Thymus (tissue), 11 donors: Measurements from ENCODE around the gene TNFAIP2. TPM values are rescaled to one million over a fixed set of nuclear protein-coding genes. Genes with fewer than 3 reads are reported as not detected.

ENCODE experiments used
- DNase-seq, 9 donors: peaks; one replicate each; pipeline ENCODE4 v3.0.0-alpha.2; 2013; ENCODE audit warnings: low spot score in 9 of 9, low read depth in 6 of 9, missing footprints in 1 of 9
- H3K27ac ChIP-seq, 2 donors: one replicate each; pipeline ENCODE4 v1.5.1; 2013; ENCODE audit warnings: control low read depth in 1 of 2, low read depth in 1 of 2, low read length in 1 of 2, mild to moderate bottlenecking in 1 of 2, moderate library complexity in 1 of 2
- H3K27me3 ChIP-seq, 2 donors: one replicate each; pipeline ENCODE4 v1.5.1; 2013; ENCODE audit warnings: low read length in 1 of 2; ENCODE audit not compliant: control insufficient read depth in 2 of 2, insufficient read depth in 1 of 2
- H3K36me3 ChIP-seq, 2 donors: one replicate each; pipeline ENCODE4 v1.5.1; 2013; ENCODE audit warnings: low read length in 1 of 2, mild to moderate bottlenecking in 1 of 2, moderate library complexity in 1 of 2; ENCODE audit not compliant: control insufficient read depth in 2 of 2, insufficient read depth in 2 of 2
- H3K4me1 ChIP-seq, 2 donors: one replicate each; pipeline ENCODE4 v1.5.1; 2013; ENCODE audit warnings: low read length in 2 of 2; ENCODE audit not compliant: control insufficient read depth in 2 of 2, insufficient read depth in 2 of 2
- H3K4me3 ChIP-seq, 2 donors: one replicate each; pipeline ENCODE4 v1.5.1; 2013; ENCODE audit warnings: low read length in 2 of 2, control low read depth in 1 of 2, mild to moderate bottlenecking in 1 of 2
- H3K9me3 ChIP-seq, 2 donors: one replicate each; pipeline ENCODE4 v1.5.1; 2013; ENCODE audit warnings: low read length in 1 of 2, mild to moderate bottlenecking in 1 of 2; ENCODE audit not compliant: control insufficient read depth in 2 of 2, insufficient read depth in 1 of 2
- WGBS: extraction: QIAGEN DNeasy Blood & Tissue Kit; methylation state at CpG from one replicate; pipeline ENCODE4 v1.1.7; 2013; 5-methylcytosine and 5-hydroxymethylcytosine counted together
- polyA plus RNA-seq: library from polyadenylated mRNA; stranded (reverse); fragments of 200-250 nt; gene quantifications from one replicate; pipeline ENCODE4 v1.2.3, GENCODE V29; 2013
- total RNA-seq: library from RNA; stranded (reverse); fragments of 120-200 nt; gene quantifications from one replicate; pipeline ENCODE4 v1.2.4, GENCODE V29; 2013
- donor health status: healthy.

Gene TNFAIP2
- total and polyA plus RNA-seq, 2 donors, result 66.2 to 193 TPM

- peaks cover 2 to 4% of the 10 kb centered on the region in 2 donors for H3K36me3 ChIP-seq
- no peaks in the 10 kb centered on the region for H3K9me3 ChIP-seq
- H3K4me1 ChIP-seq, result peaks cover 5 to 33% of the 10 kb centered on the region in 2 donors
- H3K27ac ChIP-seq, result no peak overlapping the region
- H3K4me3 ChIP-seq, result no peak overlapping the region
- no peak for DNase-seq
- 91% methylated on average over 13 of the region's 13 CpGs for WGBS
- H3K27me3 ChIP-seq, result peaks cover 0 to 22% of the 10 kb centered on the region in 2 donors
Observed at GRCh38 chr14:103128631-103129300, 5.5 kb downstream of the TNFAIP2 start.

GRCh38 chr14:103129301-103130016, 6.2 kb downstream of the TNFAIP2 start:
- WGBS, result 96% methylated on average over 12 of the region's 12 CpGs
- Histone ChIP-seq H3K4me1 (peaks cover 0 to 26% of the 10 kb centered on the region in 2 donors), H3K9me3 (no peaks in the 10 kb centered on the region), H3K27me3 (peaks cover 0 to 15% of the 10 kb centered on the region in 2 donors), H3K36me3 (peaks cover 4 to 5% of the 10 kb centered on the region in 2 donors), H3K4me3 (no peak overlapping the region), H3K27ac (no peak overlapping the region)
- DNase-seq, result no peak

GRCh38 chr14:103130017-103130764, 6.9 kb downstream of the TNFAIP2 start:
- Histone ChIP-seq H3K36me3 (peaks cover 4 to 5% of the 10 kb centered on the region in 2 donors), H3K27ac (no peak overlapping the region), H3K9me3 (no peaks in the 10 kb centered on the region), H3K4me3 (no peak overlapping the region), H3K27me3 (peaks cover 0 to 7% of the 10 kb centered on the region in 2 donors), H3K4me1 (peaks cover 0 to 21% of the 10 kb centered on the region in 2 donors)
- no peak for DNase-seq
- WGBS, result 96% methylated on average over 26 of the region's 26 CpGs

- 94% methylated on average over 8 of the region's 8 CpGs for WGBS
- no peak for DNase-seq
- Histone ChIP-seq H3K4me1 (peaks cover 0 to 18% of the 10 kb centered on the region in 2 donors), H3K36me3 (peaks cover 4 to 5% of the 10 kb centered on the region in 2 donors), H3K27ac (no peak overlapping the region), H3K27me3 (no peaks in the 10 kb centered on the region), H3K9me3 (no peaks in the 10 kb centered on the region), H3K4me3 (no peak overlapping the region)
Observed at GRCh38 chr14:103130965-103131364, 7.7 kb downstream of the TNFAIP2 start.

- H3K4me3 ChIP-seq, result no peak overlapping the region
- peaks cover 4 to 5% of the 10 kb centered on the region in 2 donors for H3K36me3 ChIP-seq
- no peaks in the 10 kb centered on the region for H3K9me3 ChIP-seq
- no peaks in the 10 kb centered on the region for H3K27me3 ChIP-seq
- 96% methylated on average over 9 of the region's 9 CpGs for WGBS
- peaks cover 0 to 16% of the 10 kb centered on the region in 2 donors for H3K4me1 ChIP-seq
- DNase-seq, result no peak
- H3K27ac ChIP-seq, result no peak overlapping the region
Observed at GRCh38 chr14:103131580-103131979, 8.3 kb downstream of the TNFAIP2 start.

GRCh38 chr14:103132381-103133209, 9.3 kb downstream of the TNFAIP2 start:
- Histone ChIP-seq H3K9me3 (no peaks in the 10 kb centered on the region), H3K27me3 (peaks cover 0 to 4% of the 10 kb centered on the region in 2 donors), H3K27ac (no peak overlapping the region), H3K36me3 (peaks cover 4 to 5% of the 10 kb centered on the region in 2 donors), H3K4me3 (no peak overlapping the region), H3K4me1 (peaks cover 0 to 13% of the 10 kb centered on the region in 2 donors)
- DNase-seq, result no peak
- WGBS, result 96% methylated on average over 39 of the region's 39 CpGs

- WGBS, result 95% methylated on average over 25 of the region's 25 CpGs
- H3K27ac ChIP-seq, result no peak overlapping the region
- no peak for DNase-seq
- peaks cover 0 to 13% of the 10 kb centered on the region in 2 donors for H3K27me3 ChIP-seq
- H3K4me3 ChIP-seq, result no peak overlapping the region
- peaks cover 4 to 5% of the 10 kb centered on the region in 2 donors for H3K36me3 ChIP-seq
- peaks cover 0 to 11% of the 10 kb centered on the region in 2 donors for H3K4me1 ChIP-seq
- H3K9me3 ChIP-seq, result no peaks in the 10 kb centered on the region
Observed at GRCh38 chr14:103133210-103134140, 10.2 kb downstream of the TNFAIP2 start.

GRCh38 chr14:103134405-103134804, 11.1 kb downstream of the TNFAIP2 start:
- DNase-seq, result no peak
- Histone ChIP-seq H3K4me3 (no peak overlapping the region), H3K4me1 (peaks cover 0 to 11% of the 10 kb centered on the region in 2 donors), H3K9me3 (no peaks in the 10 kb centered on the region), H3K27ac (no peak overlapping the region), H3K27me3 (peaks cover 0 to 22% of the 10 kb centered on the region in 2 donors), H3K36me3 (peaks cover 4 to 5% of the 10 kb centered on the region in 2 donors)
- WGBS, result 67% methylated on average over 2 of the region's 2 CpGs
